PC-3 (cell line): ENCODE data around the gene MTNR1B.

ENCODE experiments used
- CTCF ChIP-seq: fragments of 300-600 bp; sonication (generic); conservative IDR thresholded peaks from 2 replicates; pipeline ENCODE4 v1.5.1; 2017; ENCODE audit warnings: antibody characterized with exemption, low read depth, mild to moderate bottlenecking, low read length
- EZH2 ChIP-seq: fragments of 300-600 bp; sonication (generic); IDR thresholded peaks from one replicate; pipeline ENCODE4 v1.6.1; 2017; ENCODE audit warnings: antibody characterized with exemption, mild to moderate bottlenecking, low read length; ENCODE audit not compliant: unreplicated experiment

- TF ChIP-seq CTCF, result no peak
- TF ChIP-seq EZH2, result no peak
Observed at GRCh38 chr11:92967867-92968266, 1.6 kb upstream of the MTNR1B start.
